Measurements from ENCODE around the gene C6. TPM values are rescaled to one million over a fixed set of nuclear protein-coding genes. Genes with fewer than 3 reads are reported as not detected.

C6 gene
- total and polyA plus RNA-seq, 8 donors = 0.45 to 6.5 (median 1.0) TPM; not detected in 2

GRCh38 chr5:41203033-41203432 lies 10.3 kb downstream of the C6 start:
- DNase-seq = no peak
- WGBS, 5 donors = 78 to 92% (median 85%) methylated on average over 2 of the region's 2 CpGs
- no peak overlapping the region for H3K4me3 ChIP-seq
- no peaks in the 10 kb centered on the region for H3K27me3 ChIP-seq
- H3K4me1 ChIP-seq = no peaks in the 10 kb centered on the region
- intact Hi-C loops (cut with DNase I; ENCODE audit: low total_unique reads) = no loop called here
- peaks cover 0 to 13% (median 11%) of the 10 kb centered on the region in 4 donors for H3K9me3 ChIP-seq
- H3K27ac ChIP-seq = no peak overlapping the region
- no peak for TF ChIP-seq EP300 (IDR thresholded peaks at IDR 0.05)
- no peak for TF ChIP-seq POLR2A (IDR thresholded peaks at IDR 0.05)
- TF ChIP-seq CTCF (IDR thresholded peaks at IDR 0.05) = no peak
- TF ChIP-seq POLR2AphosphoS5 (IDR thresholded peaks at IDR 0.05) = no peak
- no peaks in the 10 kb centered on the region for H3K36me3 ChIP-seq

GRCh38 chr5:41201082-41201772 lies 12.1 kb downstream of the C6 start:
- Histone ChIP-seq H3K27me3 (no peaks in the 10 kb centered on the region), H3K27ac (no peak overlapping the region), H3K4me3 (no peak overlapping the region), H3K4me1 (no peaks in the 10 kb centered on the region), H3K9me3 (peaks cover 0 to 13% (median 11%) of the 10 kb centered on the region in 4 donors), H3K36me3 (no peaks in the 10 kb centered on the region)
- intact Hi-C loops (cut with DNase I; ENCODE audit: low total_unique reads) = no loop called here
- WGBS, 5 donors = 62 to 76% (median 67%) methylated on average over 1 of the region's 1 CpG
- no peak for TF ChIP-seq POLR2A (IDR thresholded peaks at IDR 0.05)
- no peak for TF ChIP-seq POLR2AphosphoS5 (IDR thresholded peaks at IDR 0.05)
- TF ChIP-seq CTCF (IDR thresholded peaks at IDR 0.05) = no peak
- TF ChIP-seq EP300 (IDR thresholded peaks at IDR 0.05) = no peak
- DNase-seq = no peak

- Histone ChIP-seq H3K27me3 (no peaks in the 10 kb centered on the region), H3K4me3 (no peak overlapping the region), H3K4me1 (no peaks in the 10 kb centered on the region), H3K36me3 (no peaks in the 10 kb centered on the region), H3K27ac (no peak overlapping the region), H3K9me3 (peaks cover 0 to 9% (median 7%) of the 10 kb centered on the region in 4 donors)
- no peak for TF ChIP-seq POLR2A (IDR thresholded peaks at IDR 0.05)
- no peak for TF ChIP-seq EP300 (IDR thresholded peaks at IDR 0.05)
- TF ChIP-seq CTCF (IDR thresholded peaks at IDR 0.05) = no peak
- no peak for TF ChIP-seq POLR2AphosphoS5 (IDR thresholded peaks at IDR 0.05)
- intact Hi-C loops (cut with DNase I; ENCODE audit: low total_unique reads) = no loop called here
- 47 to 78% (median 54%) methylated on average over 2 of the region's 2 CpGs for WGBS, 5 donors
- DNase-seq = no peak
Measured at GRCh38 chr5:41200506-41200905, 12.8 kb downstream of the C6 start.

- intact Hi-C loops (cut with DNase I; ENCODE audit: low total_unique reads) = no loop called here
- H3K27me3 ChIP-seq = no peaks in the 10 kb centered on the region
- H3K9me3 ChIP-seq = peaks cover 0 to under 1% (median 0%) of the 10 kb centered on the region in 4 donors
- no peaks in the 10 kb centered on the region for H3K36me3 ChIP-seq
- no peak overlapping the region for H3K27ac ChIP-seq
- no peak for DNase-seq
- H3K4me3 ChIP-seq = no peak overlapping the region
- 59 to 88% (median 61%) methylated on average over 3 of the region's 3 CpGs for WGBS, 5 donors
- H3K4me1 ChIP-seq = peaks cover 4 to 8% (median 7%) of the 10 kb centered on the region in 4 donors
- TF ChIP-seq POLR2AphosphoS5 (IDR thresholded peaks at IDR 0.05) (no peak), POLR2A (IDR thresholded peaks at IDR 0.05) (no peak), CTCF (IDR thresholded peaks at IDR 0.05) (no peak), EP300 (IDR thresholded peaks at IDR 0.05) (no peak)
Measured at GRCh38 chr5:41199660-41200059, 13.7 kb downstream of the C6 start.

Data from stomach (tissue), 9 donors.